GM23338 (cell line): ENCODE data around the gene OTOS. TPM values are rescaled to one million over a fixed set of nuclear protein-coding genes. Genes with fewer than 3 reads are reported as not detected.

Experiments
- ATAC-seq: fragments of 200-7000 bp; cut with Tn5 transposase; 3 replicates; pipeline ENCODE4 v1.9.1; 2020
- DNase-seq: peaks from one replicate; pipeline ENCODE4 v3.0.0-alpha.2; 2015; ENCODE audit warnings: low spot score
- H2AFZ ChIP-seq: fragments of 200-600 bp; sonication (generic); 2 replicates; pipeline ENCODE4 v1.8.0; 2016; ENCODE audit warnings: antibody characterized with exemption, mild to moderate bottlenecking, moderate library complexity
- H3F3A ChIP-seq: fragments of 200-600 bp; sonication (generic); replicated peaks from 2 replicates; pipeline ENCODE4 v1.8.0; 2017; ENCODE audit warnings: antibody characterized with exemption, mixed run types, low read depth
- H3K27ac ChIP-seq: fragments of 200-600 bp; sonication (generic); 2 replicates; pipeline ENCODE4 v1.6.1; 2016; ENCODE audit warnings: low read depth
- H3K27me3 ChIP-seq: fragments of 200-600 bp; sonication (generic); 2 replicates; pipeline ENCODE4 v1.8.0; 2016; ENCODE audit warnings: mild to moderate bottlenecking, mixed run types, moderate library complexity; ENCODE audit not compliant: insufficient read depth
- H3K36me3 ChIP-seq: fragments of 200-600 bp; sonication (generic); 2 replicates; pipeline ENCODE4 v1.8.0; 2016; ENCODE audit warnings: mild to moderate bottlenecking; ENCODE audit not compliant: insufficient read depth
- H3K4me1 ChIP-seq: fragments of 200-600 bp; sonication (generic); 2 replicates; pipeline ENCODE4 v1.8.0; 2016; ENCODE audit warnings: mild to moderate bottlenecking, moderate library complexity; ENCODE audit not compliant: insufficient read depth
- H3K4me2 ChIP-seq: fragments of 200-600 bp; sonication (generic); 2 replicates; pipeline ENCODE4 v1.7.1; 2017; ENCODE audit warnings: mixed run types
- H3K4me3 ChIP-seq: fragments of 200-600 bp; sonication (generic); 2 replicates; pipeline ENCODE4 v1.6.1; 2016; ENCODE audit warnings: mixed run types
- H3K79me2 ChIP-seq: fragments of 200-600 bp; sonication (generic); replicated peaks from 2 replicates; pipeline ENCODE4 v1.8.0; 2017; ENCODE audit warnings: mild to moderate bottlenecking; ENCODE audit not compliant: insufficient read depth
- H3K9me2 ChIP-seq: fragments of 200-600 bp; sonication (generic); 2 replicates; pipeline ENCODE4 v1.8.0; 2017; ENCODE audit not compliant: insufficient read depth
- H4K20me1 ChIP-seq: fragments of 200-600 bp; sonication (generic); replicated peaks from 2 replicates; pipeline ENCODE4 v1.8.0; 2017; ENCODE audit warnings: mild to moderate bottlenecking; ENCODE audit not compliant: insufficient read depth
- H3K27ac Mint-ChIP-seq: 2 replicates; pipeline ENCODE4 v1.8.0; 2020; ENCODE audit warnings: inconsistent platforms, mild to moderate bottlenecking, moderate library complexity, mixed read lengths
- H3K27me3 Mint-ChIP-seq: 3 replicates; pipeline ENCODE4 v1.8.0; 2022; ENCODE audit warnings: low read depth, mild to moderate bottlenecking, moderate library complexity, mixed read lengths, inconsistent platforms; ENCODE audit not compliant: insufficient read depth, poor library complexity
- H3K36me3 Mint-ChIP-seq: 3 replicates; pipeline ENCODE4 v1.8.0; 2021; ENCODE audit warnings: low read depth, mild to moderate bottlenecking, inconsistent platforms, moderate library complexity, mixed read lengths
- H3K4me1 Mint-ChIP-seq: 3 replicates; pipeline ENCODE4 v1.8.0; 2020; ENCODE audit warnings: mild to moderate bottlenecking, inconsistent platforms, mixed read lengths
- H3K4me3 Mint-ChIP-seq: 3 replicates; pipeline ENCODE4 v1.8.0; 2021; ENCODE audit warnings: moderate library complexity, mild to moderate bottlenecking, inconsistent platforms, mixed read lengths
- H3K9me3 Mint-ChIP-seq: 3 replicates; pipeline ENCODE4 v1.8.0; 2020; ENCODE audit warnings: moderate library complexity, mild to moderate bottlenecking, inconsistent platforms, mixed read lengths
- CREB1 ChIP-seq: fragments of 250-450 bp; sonication (Bioruptor Pico); IDR thresholded peaks from 2 replicates; pipeline ENCODE4 v1.5.0; 2020; ENCODE audit warnings: low read depth, mild to moderate bottlenecking, moderate library complexity
- JUNB ChIP-seq: IDR thresholded peaks from one replicate; pipeline ENCODE4 v1.6.1; 2016; ENCODE audit warnings: antibody characterized with exemption; ENCODE audit not compliant: unreplicated experiment
- NANOG ChIP-seq: IDR thresholded peaks from 2 replicates; pipeline ENCODE4 v1.6.1; 2016; ENCODE audit warnings: antibody characterized with exemption, borderline replicate concordance
- STAT1 ChIP-seq: IDR thresholded peaks from one replicate; pipeline ENCODE4 v1.6.1; 2016; ENCODE audit warnings: antibody characterized with exemption; ENCODE audit not compliant: unreplicated experiment
- ZNF114 ChIP-seq: fragments of 250-450 bp; sonication (Bioruptor Pico); IDR thresholded peaks from 2 replicates; pipeline ENCODE4 v1.5.0; 2020; ENCODE audit warnings: mild to moderate bottlenecking, moderate library complexity
- polyA plus RNA-seq: library from polyadenylated mRNA; unstranded; fragments of >200 nt; fragmentation: Nextera tagmentation; extraction: Ambion mirVana; gene quantifications from 2 replicates; pipeline ENCODE4 v1.2.1, GENCODE V29; 2016
- total RNA-seq: library from RNA; depleted of rRNA; stranded (reverse); fragments of >200 nt; shearing (Covaris generic); gene quantifications from 2 replicates; pipeline ENCODE4 v1.2.3, GENCODE V29; 2014
- TF ChIP-seq, protein P1 (sequence below), 2 experiments: fragments of 200-600 bp in 1 of 2; sonication (generic) in 1 of 2; conservative IDR thresholded peaks; 2 replicates each; pipeline versions ENCODE4 v1.5.1 to v1.6.1; 2016 to 2017; ENCODE audit warnings: antibody characterized with exemption in 2 of 2, low read depth in 2 of 2, mild to moderate bottlenecking in 2 of 2, moderate library complexity in 1 of 2
- TF ChIP-seq, protein P2 (sequence below): IDR thresholded peaks from one replicate; pipeline ENCODE4 v1.6.1; 2018; ENCODE audit warnings: antibody characterized with exemption; ENCODE audit not compliant: unreplicated experiment
- TF ChIP-seq, protein P3 (sequence below): fragments of 250-450 bp; sonication (Bioruptor Pico); IDR thresholded peaks from 2 replicates; pipeline ENCODE4 v1.5.0; 2020; ENCODE audit warnings: mild to moderate bottlenecking, moderate library complexity

OTOS gene
- total and polyA plus RNA-seq, 2 experiments from 2014 or later: 0.40 TPM; not detected in 1

DNA sequence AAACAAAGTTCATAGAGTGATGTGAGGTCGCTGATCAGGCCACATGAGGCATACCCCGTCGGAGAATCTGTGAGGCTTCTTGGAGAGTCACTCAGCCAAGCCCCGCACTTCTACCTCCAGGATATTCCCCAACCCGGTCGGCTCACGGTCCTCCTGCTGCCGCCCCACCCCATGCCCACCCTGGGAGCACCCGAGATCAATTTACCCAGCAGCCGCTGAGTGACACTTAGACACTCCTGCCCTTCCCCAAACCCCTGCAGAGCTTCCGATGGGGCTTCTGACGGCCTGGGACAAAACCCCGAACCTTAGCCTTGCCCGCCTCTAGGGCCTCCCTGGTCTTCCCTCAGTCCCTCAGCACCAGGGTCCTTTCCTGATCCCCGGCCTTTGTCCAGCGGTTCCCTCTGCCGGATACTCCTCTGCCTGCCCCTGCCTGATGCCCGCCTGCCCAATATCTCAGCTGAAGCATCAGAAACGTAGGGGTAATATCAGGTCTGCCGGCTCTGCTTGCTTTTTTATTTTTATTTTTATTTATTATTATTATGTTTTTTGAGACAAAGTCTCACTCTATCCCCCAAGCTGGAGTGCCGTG is 18.9 kb upstream of the OTOS start:
- DNase-seq: no peak
- Mint-ChIP-seq H3K36me3 (no peaks in the 10 kb centered on the region), H3K27ac (no peak overlapping the region), H3K4me1 (peaks cover 9% of the 10 kb centered on the region; the same call in 2 of the 3 replicates), H3K27me3 (peaks cover 8% of the 10 kb centered on the region), H3K4me3 (no peak overlapping the region), H3K9me3 (peaks cover 3% of the 10 kb centered on the region; the same call in 2 of the 3 replicates)
- no peak overlapping the region for H2AFZ ChIP-seq
- H3K79me2 ChIP-seq: no peaks in the 10 kb centered on the region
- no peak overlapping the region for H3K4me2 ChIP-seq
- H3K27ac ChIP-seq: no peak overlapping the region
- H3K4me3 ChIP-seq: no peak overlapping the region
- H3K9me2 ChIP-seq: no peaks in the 10 kb centered on the region
- ATAC-seq: no peak
- no peaks in the 10 kb centered on the region for H3K36me3 ChIP-seq
- H3F3A ChIP-seq: peaks cover 6% of the 10 kb centered on the region
- no peaks in the 10 kb centered on the region for H3K4me1 ChIP-seq
- H4K20me1 ChIP-seq: no peaks in the 10 kb centered on the region
- TF ChIP-seq, protein P1, sequence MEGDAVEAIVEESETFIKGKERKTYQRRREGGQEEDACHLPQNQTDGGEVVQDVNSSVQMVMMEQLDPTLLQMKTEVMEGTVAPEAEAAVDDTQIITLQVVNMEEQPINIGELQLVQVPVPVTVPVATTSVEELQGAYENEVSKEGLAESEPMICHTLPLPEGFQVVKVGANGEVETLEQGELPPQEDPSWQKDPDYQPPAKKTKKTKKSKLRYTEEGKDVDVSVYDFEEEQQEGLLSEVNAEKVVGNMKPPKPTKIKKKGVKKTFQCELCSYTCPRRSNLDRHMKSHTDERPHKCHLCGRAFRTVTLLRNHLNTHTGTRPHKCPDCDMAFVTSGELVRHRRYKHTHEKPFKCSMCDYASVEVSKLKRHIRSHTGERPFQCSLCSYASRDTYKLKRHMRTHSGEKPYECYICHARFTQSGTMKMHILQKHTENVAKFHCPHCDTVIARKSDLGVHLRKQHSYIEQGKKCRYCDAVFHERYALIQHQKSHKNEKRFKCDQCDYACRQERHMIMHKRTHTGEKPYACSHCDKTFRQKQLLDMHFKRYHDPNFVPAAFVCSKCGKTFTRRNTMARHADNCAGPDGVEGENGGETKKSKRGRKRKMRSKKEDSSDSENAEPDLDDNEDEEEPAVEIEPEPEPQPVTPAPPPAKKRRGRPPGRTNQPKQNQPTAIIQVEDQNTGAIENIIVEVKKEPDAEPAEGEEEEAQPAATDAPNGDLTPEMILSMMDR (conservative IDR thresholded peaks at IDR 0.05; ENCODE audit: low read depth in 2 of 2): no peak
- TF ChIP-seq JUNB: no peak
- TF ChIP-seq, protein P2, sequence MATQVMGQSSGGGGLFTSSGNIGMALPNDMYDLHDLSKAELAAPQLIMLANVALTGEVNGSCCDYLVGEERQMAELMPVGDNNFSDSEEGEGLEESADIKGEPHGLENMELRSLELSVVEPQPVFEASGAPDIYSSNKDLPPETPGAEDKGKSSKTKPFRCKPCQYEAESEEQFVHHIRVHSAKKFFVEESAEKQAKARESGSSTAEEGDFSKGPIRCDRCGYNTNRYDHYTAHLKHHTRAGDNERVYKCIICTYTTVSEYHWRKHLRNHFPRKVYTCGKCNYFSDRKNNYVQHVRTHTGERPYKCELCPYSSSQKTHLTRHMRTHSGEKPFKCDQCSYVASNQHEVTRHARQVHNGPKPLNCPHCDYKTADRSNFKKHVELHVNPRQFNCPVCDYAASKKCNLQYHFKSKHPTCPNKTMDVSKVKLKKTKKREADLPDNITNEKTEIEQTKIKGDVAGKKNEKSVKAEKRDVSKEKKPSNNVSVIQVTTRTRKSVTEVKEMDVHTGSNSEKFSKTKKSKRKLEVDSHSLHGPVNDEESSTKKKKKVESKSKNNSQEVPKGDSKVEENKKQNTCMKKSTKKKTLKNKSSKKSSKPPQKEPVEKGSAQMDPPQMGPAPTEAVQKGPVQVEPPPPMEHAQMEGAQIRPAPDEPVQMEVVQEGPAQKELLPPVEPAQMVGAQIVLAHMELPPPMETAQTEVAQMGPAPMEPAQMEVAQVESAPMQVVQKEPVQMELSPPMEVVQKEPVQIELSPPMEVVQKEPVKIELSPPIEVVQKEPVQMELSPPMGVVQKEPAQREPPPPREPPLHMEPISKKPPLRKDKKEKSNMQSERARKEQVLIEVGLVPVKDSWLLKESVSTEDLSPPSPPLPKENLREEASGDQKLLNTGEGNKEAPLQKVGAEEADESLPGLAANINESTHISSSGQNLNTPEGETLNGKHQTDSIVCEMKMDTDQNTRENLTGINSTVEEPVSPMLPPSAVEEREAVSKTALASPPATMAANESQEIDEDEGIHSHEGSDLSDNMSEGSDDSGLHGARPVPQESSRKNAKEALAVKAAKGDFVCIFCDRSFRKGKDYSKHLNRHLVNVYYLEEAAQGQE: no peak
- TF ChIP-seq, protein P3, sequence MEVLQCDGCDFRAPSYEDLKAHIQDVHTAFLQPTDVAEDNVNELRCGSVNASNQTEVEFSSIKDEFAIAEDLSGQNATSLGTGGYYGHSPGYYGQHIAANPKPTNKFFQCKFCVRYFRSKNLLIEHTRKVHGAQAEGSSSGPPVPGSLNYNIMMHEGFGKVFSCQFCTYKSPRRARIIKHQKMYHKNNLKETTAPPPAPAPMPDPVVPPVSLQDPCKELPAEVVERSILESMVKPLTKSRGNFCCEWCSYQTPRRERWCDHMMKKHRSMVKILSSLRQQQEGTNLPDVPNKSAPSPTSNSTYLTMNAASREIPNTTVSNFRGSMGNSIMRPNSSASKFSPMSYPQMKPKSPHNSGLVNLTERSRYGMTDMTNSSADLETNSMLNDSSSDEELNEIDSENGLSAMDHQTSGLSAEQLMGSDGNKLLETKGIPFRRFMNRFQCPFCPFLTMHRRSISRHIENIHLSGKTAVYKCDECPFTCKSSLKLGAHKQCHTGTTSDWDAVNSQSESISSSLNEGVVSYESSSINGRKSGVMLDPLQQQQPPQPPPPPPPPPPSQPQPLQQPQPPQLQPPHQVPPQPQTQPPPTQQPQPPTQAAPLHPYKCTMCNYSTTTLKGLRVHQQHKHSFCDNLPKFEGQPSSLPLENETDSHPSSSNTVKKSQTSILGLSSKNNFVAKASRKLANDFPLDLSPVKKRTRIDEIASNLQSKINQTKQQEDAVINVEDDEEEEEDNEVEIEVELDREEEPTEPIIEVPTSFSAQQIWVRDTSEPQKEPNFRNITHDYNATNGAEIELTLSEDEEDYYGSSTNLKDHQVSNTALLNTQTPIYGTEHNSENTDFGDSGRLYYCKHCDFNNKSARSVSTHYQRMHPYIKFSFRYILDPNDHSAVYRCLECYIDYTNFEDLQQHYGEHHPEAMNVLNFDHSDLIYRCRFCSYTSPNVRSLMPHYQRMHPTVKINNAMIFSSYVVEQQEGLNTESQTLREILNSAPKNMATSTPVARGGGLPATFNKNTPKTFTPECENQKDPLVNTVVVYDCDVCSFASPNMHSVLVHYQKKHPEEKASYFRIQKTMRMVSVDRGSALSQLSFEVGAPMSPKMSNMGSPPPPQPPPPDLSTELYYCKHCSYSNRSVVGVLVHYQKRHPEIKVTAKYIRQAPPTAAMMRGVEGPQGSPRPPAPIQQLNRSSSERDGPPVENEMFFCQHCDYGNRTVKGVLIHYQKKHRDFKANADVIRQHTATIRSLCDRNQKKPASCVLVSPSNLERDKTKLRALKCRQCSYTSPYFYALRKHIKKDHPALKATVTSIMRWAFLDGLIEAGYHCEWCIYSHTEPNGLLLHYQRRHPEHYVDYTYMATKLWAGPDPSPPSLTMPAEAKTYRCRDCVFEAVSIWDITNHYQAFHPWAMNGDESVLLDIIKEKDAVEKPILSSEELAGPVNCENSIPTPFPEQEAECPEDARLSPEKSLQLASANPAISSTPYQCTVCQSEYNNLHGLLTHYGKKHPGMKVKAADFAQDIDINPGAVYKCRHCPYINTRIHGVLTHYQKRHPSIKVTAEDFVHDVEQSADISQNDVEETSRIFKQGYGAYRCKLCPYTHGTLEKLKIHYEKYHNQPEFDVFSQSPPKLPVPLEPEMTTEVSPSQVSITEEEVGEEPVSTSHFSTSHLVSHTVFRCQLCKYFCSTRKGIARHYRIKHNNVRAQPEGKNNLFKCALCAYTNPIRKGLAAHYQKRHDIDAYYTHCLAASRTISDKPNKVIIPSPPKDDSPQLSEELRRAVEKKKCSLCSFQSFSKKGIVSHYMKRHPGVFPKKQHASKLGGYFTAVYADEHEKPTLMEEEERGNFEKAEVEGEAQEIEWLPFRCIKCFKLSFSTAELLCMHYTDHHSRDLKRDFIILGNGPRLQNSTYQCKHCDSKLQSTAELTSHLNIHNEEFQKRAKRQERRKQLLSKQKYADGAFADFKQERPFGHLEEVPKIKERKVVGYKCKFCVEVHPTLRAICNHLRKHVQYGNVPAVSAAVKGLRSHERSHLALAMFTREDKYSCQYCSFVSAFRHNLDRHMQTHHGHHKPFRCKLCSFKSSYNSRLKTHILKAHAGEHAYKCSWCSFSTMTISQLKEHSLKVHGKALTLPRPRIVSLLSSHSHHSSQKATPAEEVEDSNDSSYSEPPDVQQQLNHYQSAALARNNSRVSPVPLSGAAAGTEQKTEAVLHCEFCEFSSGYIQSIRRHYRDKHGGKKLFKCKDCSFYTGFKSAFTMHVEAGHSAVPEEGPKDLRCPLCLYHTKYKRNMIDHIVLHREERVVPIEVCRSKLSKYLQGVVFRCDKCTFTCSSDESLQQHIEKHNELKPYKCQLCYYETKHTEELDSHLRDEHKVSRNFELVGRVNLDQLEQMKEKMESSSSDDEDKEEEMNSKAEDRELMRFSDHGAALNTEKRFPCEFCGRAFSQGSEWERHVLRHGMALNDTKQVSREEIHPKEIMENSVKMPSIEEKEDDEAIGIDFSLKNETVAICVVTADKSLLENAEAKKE (CRISPR knock-in tag): no peak
- no peak for TF ChIP-seq CREB1
- no peak for TF ChIP-seq STAT1
- no peak for TF ChIP-seq ZNF114 (CRISPR knock-in tag)
- no peak for TF ChIP-seq NANOG
- no peaks in the 10 kb centered on the region for H3K27me3 ChIP-seq
